KMS-11 (cell line): ENCODE data around the gene CGA.

Experiments used
- H2AFZ ChIP-seq: fragments of 200-600 bp; sonication (generic); 2 replicates; pipeline ENCODE4 v1.6.1; 2016; ENCODE audit warnings: antibody characterized with exemption, mixed run types, low read depth
- H3K27ac ChIP-seq: fragments of 200-600 bp; sonication (generic); 2 replicates; pipeline ENCODE4 v1.6.1; 2016; ENCODE audit warnings: mild to moderate bottlenecking, mixed run types
- H3K27me3 ChIP-seq: fragments of 200-600 bp; sonication (generic); 2 replicates; pipeline ENCODE4 v1.6.1; 2017; ENCODE audit warnings: mild to moderate bottlenecking, low read depth, mixed run types, moderate library complexity; ENCODE audit not compliant: insufficient read depth
- H3K36me3 ChIP-seq: fragments of 200-600 bp; sonication (generic); 2 replicates; pipeline ENCODE4 v1.6.1; 2017; ENCODE audit warnings: mild to moderate bottlenecking, mixed run types; ENCODE audit not compliant: insufficient read depth
- H3K4me1 ChIP-seq: fragments of 200-600 bp; sonication (generic); 2 replicates; pipeline ENCODE4 v1.6.1; 2016; ENCODE audit warnings: mild to moderate bottlenecking, low read depth, mixed run types; ENCODE audit not compliant: poor library complexity, severe bottlenecking
- H3K4me2 ChIP-seq: fragments of 200-600 bp; sonication (generic); 2 replicates; pipeline ENCODE4 v1.7.0; 2016; ENCODE audit warnings: mild to moderate bottlenecking, mixed run types
- H3K4me3 ChIP-seq: fragments of 200-600 bp; sonication (generic); IDR thresholded peaks from 2 replicates; pipeline ENCODE4 v1.6.1; 2017; ENCODE audit warnings: low read depth, low read length, mixed read lengths; ENCODE audit not compliant: insufficient read depth
- H3K79me2 ChIP-seq: fragments of 200-600 bp; sonication (generic); 2 replicates; pipeline ENCODE4 v1.6.1; 2016; ENCODE audit warnings: low read depth, mixed run types; ENCODE audit not compliant: insufficient read depth
- H3K9ac ChIP-seq: fragments of 200-600 bp; sonication (generic); 2 replicates; pipeline ENCODE4 v1.6.1; 2016; ENCODE audit warnings: mild to moderate bottlenecking, mixed run types
- H4K20me1 ChIP-seq: fragments of 200-600 bp; sonication (generic); 2 replicates; pipeline ENCODE4 v1.6.1; 2016; ENCODE audit warnings: mild to moderate bottlenecking, mixed run types; ENCODE audit not compliant: insufficient read depth
- TF ChIP-seq, protein P1 (sequence below): fragments of 200-600 bp; sonication (generic); conservative IDR thresholded peaks from 2 replicates; pipeline ENCODE4 v1.6.1; 2017; ENCODE audit warnings: low read depth, mild to moderate bottlenecking, antibody characterized with exemption, low read length, moderate library complexity, mixed read lengths

CGA gene

DNA sequence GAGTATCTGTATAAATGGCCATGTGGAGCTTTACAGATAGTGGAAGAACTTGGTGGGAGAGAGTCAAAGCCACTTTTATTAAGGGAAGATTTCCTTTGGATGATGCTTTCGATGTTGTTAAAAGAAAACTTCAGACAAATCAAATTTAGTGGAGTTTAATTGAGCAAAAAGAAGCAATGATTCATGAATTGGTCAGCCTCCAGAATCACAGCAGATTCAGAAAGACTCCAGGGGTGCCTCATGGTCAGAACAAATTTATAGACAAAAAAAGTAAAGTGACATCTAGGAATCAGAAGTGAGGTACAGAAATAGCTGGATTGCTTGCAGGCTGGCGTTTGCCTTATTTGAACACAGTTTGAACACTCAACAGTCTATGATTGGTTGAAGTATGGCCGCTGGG is 5.3 kb upstream of the CGA start:
- TF ChIP-seq, protein P1, sequence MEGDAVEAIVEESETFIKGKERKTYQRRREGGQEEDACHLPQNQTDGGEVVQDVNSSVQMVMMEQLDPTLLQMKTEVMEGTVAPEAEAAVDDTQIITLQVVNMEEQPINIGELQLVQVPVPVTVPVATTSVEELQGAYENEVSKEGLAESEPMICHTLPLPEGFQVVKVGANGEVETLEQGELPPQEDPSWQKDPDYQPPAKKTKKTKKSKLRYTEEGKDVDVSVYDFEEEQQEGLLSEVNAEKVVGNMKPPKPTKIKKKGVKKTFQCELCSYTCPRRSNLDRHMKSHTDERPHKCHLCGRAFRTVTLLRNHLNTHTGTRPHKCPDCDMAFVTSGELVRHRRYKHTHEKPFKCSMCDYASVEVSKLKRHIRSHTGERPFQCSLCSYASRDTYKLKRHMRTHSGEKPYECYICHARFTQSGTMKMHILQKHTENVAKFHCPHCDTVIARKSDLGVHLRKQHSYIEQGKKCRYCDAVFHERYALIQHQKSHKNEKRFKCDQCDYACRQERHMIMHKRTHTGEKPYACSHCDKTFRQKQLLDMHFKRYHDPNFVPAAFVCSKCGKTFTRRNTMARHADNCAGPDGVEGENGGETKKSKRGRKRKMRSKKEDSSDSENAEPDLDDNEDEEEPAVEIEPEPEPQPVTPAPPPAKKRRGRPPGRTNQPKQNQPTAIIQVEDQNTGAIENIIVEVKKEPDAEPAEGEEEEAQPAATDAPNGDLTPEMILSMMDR, result no peak
- H3K4me1 ChIP-seq, result no peaks in the 10 kb centered on the region
- no peaks in the 10 kb centered on the region for H4K20me1 ChIP-seq
- H2AFZ ChIP-seq, result no peak overlapping the region
- no peak overlapping the region for H3K27ac ChIP-seq
- no peak overlapping the region for H3K9ac ChIP-seq
- no peak overlapping the region for H3K4me3 ChIP-seq
- H3K4me2 ChIP-seq, result no peak overlapping the region
- no peaks in the 10 kb centered on the region for H3K36me3 ChIP-seq
- no peaks in the 10 kb centered on the region for H3K27me3 ChIP-seq
- no peaks in the 10 kb centered on the region for H3K79me2 ChIP-seq

DNA sequence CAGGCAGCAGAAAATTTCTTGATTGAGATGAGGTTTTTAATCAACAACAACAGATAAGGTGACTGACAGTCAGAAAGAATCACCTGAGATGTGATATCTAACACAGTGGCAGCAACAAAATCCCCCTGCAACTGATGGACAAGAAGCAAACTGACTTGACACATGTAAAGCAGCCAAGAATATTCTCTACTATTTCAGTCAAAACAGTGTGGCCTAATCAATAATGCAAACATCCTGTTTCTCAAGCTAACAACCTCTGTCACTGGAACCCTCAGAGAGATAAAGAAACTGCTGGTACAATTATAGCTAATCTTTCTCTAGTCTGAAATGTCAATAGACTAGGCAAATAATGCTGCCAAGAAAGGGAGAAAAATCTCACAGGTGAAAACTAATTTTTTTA is 4.6 kb upstream of the CGA start:
- H3K79me2 ChIP-seq, result no peaks in the 10 kb centered on the region
- H3K36me3 ChIP-seq, result no peaks in the 10 kb centered on the region
- H3K4me3 ChIP-seq, result no peak overlapping the region
- no peak overlapping the region for H3K4me2 ChIP-seq
- TF ChIP-seq, protein P1, result no peak
- H3K9ac ChIP-seq, result no peak overlapping the region
- H3K27me3 ChIP-seq, result no peaks in the 10 kb centered on the region
- no peaks in the 10 kb centered on the region for H4K20me1 ChIP-seq
- no peak overlapping the region for H2AFZ ChIP-seq
- H3K27ac ChIP-seq, result no peak overlapping the region
- H3K4me1 ChIP-seq, result no peaks in the 10 kb centered on the region

DNA sequence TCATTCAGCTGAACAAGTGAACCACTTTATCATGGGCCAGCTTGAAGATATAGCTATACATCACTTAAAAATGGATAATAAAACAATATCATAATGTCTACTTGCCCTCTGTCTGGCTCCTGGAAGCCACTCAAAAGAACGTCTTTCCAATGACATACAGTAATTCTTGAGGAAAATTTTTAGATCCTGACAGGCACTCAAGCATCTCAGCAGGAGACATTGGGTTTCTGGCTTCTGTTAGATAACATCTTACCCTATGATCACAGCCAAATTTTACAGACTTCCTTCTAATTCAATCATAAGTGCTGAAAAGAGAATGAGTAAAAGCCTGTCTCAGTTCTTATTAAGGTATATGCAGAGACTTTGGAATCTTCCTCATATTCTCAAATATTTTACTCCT is 330 bp downstream of the CGA start:
- Histone ChIP-seq H3K79me2 (no peaks in the 10 kb centered on the region), H3K9ac (no peak overlapping the region), H3K27ac (no peak overlapping the region), H3K4me1 (no peaks in the 10 kb centered on the region), H3K27me3 (no peaks in the 10 kb centered on the region), H3K4me2 (no peak overlapping the region), H3K4me3 (no peak overlapping the region), H4K20me1 (no peaks in the 10 kb centered on the region), H3K36me3 (no peaks in the 10 kb centered on the region), H2AFZ (no peak overlapping the region)
- TF ChIP-seq, protein P1, result no peak

DNA sequence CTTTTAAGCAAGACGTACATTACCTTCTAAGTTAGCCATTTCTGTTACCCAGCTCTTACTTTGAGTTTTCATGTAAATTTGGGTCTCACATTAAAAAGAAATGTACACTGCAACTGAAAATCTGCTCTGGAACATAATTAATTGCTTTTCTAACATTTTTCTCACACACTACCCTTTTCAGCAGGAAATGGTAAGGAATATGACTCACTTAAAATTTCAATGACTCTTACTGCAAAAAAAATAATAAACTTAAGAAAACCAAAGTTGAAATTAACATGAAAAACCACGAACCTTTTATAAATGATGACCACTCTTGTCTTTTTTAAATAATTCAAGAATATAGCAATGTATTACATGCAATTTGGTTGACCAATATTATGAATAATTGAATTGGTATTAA is 1.3 kb downstream of the CGA start:
- H3K79me2 ChIP-seq, result no peaks in the 10 kb centered on the region
- no peaks in the 10 kb centered on the region for H3K4me1 ChIP-seq
- H3K27ac ChIP-seq, result no peak overlapping the region
- no peaks in the 10 kb centered on the region for H3K27me3 ChIP-seq
- no peak overlapping the region for H3K9ac ChIP-seq
- H3K36me3 ChIP-seq, result no peaks in the 10 kb centered on the region
- H2AFZ ChIP-seq, result no peak overlapping the region
- H4K20me1 ChIP-seq, result no peaks in the 10 kb centered on the region
- TF ChIP-seq, protein P1, result no peak
- no peak overlapping the region for H3K4me2 ChIP-seq
- H3K4me3 ChIP-seq, result no peak overlapping the region

DNA sequence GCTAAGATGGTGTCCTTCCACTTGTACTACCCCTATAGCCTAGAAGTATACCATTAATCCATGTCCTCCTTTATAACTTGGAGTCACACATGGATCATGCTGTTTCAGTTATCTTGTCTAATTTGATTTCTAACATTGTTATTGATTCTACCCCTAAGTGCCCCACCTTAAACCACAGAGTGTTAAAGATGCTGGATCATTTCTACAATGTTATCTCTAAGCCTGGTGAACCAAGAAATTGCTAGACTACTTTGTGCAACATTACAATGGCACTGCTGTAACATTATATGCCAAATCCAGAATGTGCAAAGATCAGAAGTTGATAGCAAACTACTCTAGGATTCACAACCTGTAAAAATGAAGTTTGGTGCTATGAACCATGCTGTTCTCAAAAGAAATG is 1.7 kb downstream of the CGA start:
- H3K4me1 ChIP-seq, result no peaks in the 10 kb centered on the region
- H3K4me3 ChIP-seq, result no peak overlapping the region
- H3K27me3 ChIP-seq, result no peaks in the 10 kb centered on the region
- H3K4me2 ChIP-seq, result no peak overlapping the region
- H3K27ac ChIP-seq, result no peak overlapping the region
- no peak overlapping the region for H2AFZ ChIP-seq
- H3K79me2 ChIP-seq, result no peaks in the 10 kb centered on the region
- TF ChIP-seq, protein P1, result no peak
- H4K20me1 ChIP-seq, result no peaks in the 10 kb centered on the region
- H3K36me3 ChIP-seq, result no peaks in the 10 kb centered on the region
- no peak overlapping the region for H3K9ac ChIP-seq
